ENCODE data around the gene HLCS.

GRCh38 chr21:36964398-36964797 lies 2.1 kb downstream of the HLCS start:
- TF ChIP-seq CTCF (IDR thresholded peaks at IDR 0.05): no peak
- TF ChIP-seq POLR2A (IDR thresholded peaks at IDR 0.05): no peak
